Stimulated activated effector memory CD8-positive, alpha-beta T cell treated with anti-CD3 and anti-CD28 coated beads, Interleukin-12 subunit alpha, Interleukin-12 subunit beta, amount 100 ng/mL, for 72 hours (primary cell): ENCODE results near the gene ARHGAP15.

ENCODE experiments used
- ATAC-seq: fragments of 150-1000 bp; cut with Tn5 transposase; 2 replicates; pipeline ENCODE4 v1.10.0; 2021
- DNase-seq, 2 donors: peaks; one replicate each; pipeline ENCODE4 v3.0.0; 2021 to 2022; ENCODE audit warnings: low spot score in 2 of 2
- H3K27ac Mint-ChIP-seq: one replicate; pipeline ENCODE4 v1.8.0; 2022; ENCODE audit warnings: mild to moderate bottlenecking, mixed read lengths
- H3K36me3 Mint-ChIP-seq: one replicate; pipeline ENCODE4 v1.8.0; 2022; ENCODE audit warnings: mild to moderate bottlenecking, mixed read lengths
- H3K4me1 Mint-ChIP-seq: one replicate; pipeline ENCODE4 v1.8.0; 2022; ENCODE audit warnings: mixed read lengths
- H3K4me3 Mint-ChIP-seq: one replicate; pipeline ENCODE4 v1.8.0; 2022; ENCODE audit warnings: mild to moderate bottlenecking, mixed read lengths
- H3K9me3 Mint-ChIP-seq: one replicate; pipeline ENCODE4 v1.8.0; 2022; ENCODE audit warnings: mixed read lengths

ARHGAP15 gene

GRCh38 chr2:143155661-143156060, 26.4 kb downstream of the ARHGAP15 start:
- Mint-ChIP-seq H3K36me3 (peaks cover 25% of the 10 kb centered on the region), H3K9me3 (no peaks in the 10 kb centered on the region), H3K4me1 (peaks cover 33% of the 10 kb centered on the region), H3K27ac (no peak overlapping the region), H3K4me3 (no peak overlapping the region)
- no peak for DNase-seq
- no peak for ATAC-seq

GRCh38 chr2:143157001-143157400, 27.8 kb downstream of the ARHGAP15 start:
- peaks cover 29% of the 10 kb centered on the region for H3K36me3 Mint-ChIP-seq
- H3K4me1 Mint-ChIP-seq = peaks cover 28% of the 10 kb centered on the region
- ATAC-seq (no peak), DNase-seq (no peak)
- H3K9me3 Mint-ChIP-seq = no peaks in the 10 kb centered on the region
- H3K4me3 Mint-ChIP-seq = no peak overlapping the region
- no peak overlapping the region for H3K27ac Mint-ChIP-seq

GRCh38 chr2:143157418-143157817, 28.2 kb downstream of the ARHGAP15 start:
- Mint-ChIP-seq H3K27ac (no peak overlapping the region), H3K4me3 (no peak overlapping the region), H3K36me3 (peaks cover 29% of the 10 kb centered on the region), H3K4me1 (peaks cover 25% of the 10 kb centered on the region), H3K9me3 (no peaks in the 10 kb centered on the region)
- ATAC-seq (no peak), DNase-seq (no peak)

- DNase-seq (no peak), ATAC-seq (no peak)
- H3K36me3 Mint-ChIP-seq = peaks cover 29% of the 10 kb centered on the region
- H3K4me3 Mint-ChIP-seq = no peak overlapping the region
- no peak overlapping the region for H3K27ac Mint-ChIP-seq
- no peaks in the 10 kb centered on the region for H3K9me3 Mint-ChIP-seq
- peaks cover 20% of the 10 kb centered on the region for H3K4me1 Mint-ChIP-seq
Measured at GRCh38 chr2:143158098-143158497, 28.9 kb downstream of the ARHGAP15 start.

GRCh38 chr2:143158551-143159485, 29.6 kb downstream of the ARHGAP15 start:
- H3K36me3 Mint-ChIP-seq = peaks cover 35% of the 10 kb centered on the region

GRCh38 chr2:143159486-143159840, 30.2 kb downstream of the ARHGAP15 start:
- H3K9me3 Mint-ChIP-seq = no peaks in the 10 kb centered on the region
- DNase-seq (no peak), ATAC-seq (no peak)
- H3K27ac Mint-ChIP-seq = peak overlapping the region; percentile 40
- H3K36me3 Mint-ChIP-seq = peaks cover 36% of the 10 kb centered on the region
- H3K4me3 Mint-ChIP-seq = no peak overlapping the region
- peaks cover 22% of the 10 kb centered on the region for H3K4me1 Mint-ChIP-seq

More at GRCh38 chr2:143158551-143159485, 29.6 kb downstream of the ARHGAP15 start:
- DNase-seq = no peak
- Mint-ChIP-seq H3K4me1 (peaks cover 22% of the 10 kb centered on the region), H3K27ac (peak overlapping the region; percentile 40), H3K9me3 (no peaks in the 10 kb centered on the region), H3K4me3 (no peak overlapping the region)
- no peak for ATAC-seq

- Mint-ChIP-seq H3K9me3 (no peaks in the 10 kb centered on the region), H3K4me3 (no peak overlapping the region), H3K27ac (peak overlapping the region; percentile 40), H3K36me3 (peaks cover 33% of the 10 kb centered on the region), H3K4me1 (peaks cover 34% of the 10 kb centered on the region)
- ATAC-seq (no peak), DNase-seq (no peak)
Measured at GRCh38 chr2:143160732-143161707, 31.8 kb downstream of the ARHGAP15 start.

- H3K9me3 Mint-ChIP-seq = no peaks in the 10 kb centered on the region
- DNase-seq (no peak), ATAC-seq (peak; percentile 96)
- H3K4me1 Mint-ChIP-seq = peaks cover 41% of the 10 kb centered on the region
- H3K4me3 Mint-ChIP-seq = no peak overlapping the region
- no peak overlapping the region for H3K27ac Mint-ChIP-seq
- peaks cover 32% of the 10 kb centered on the region for H3K36me3 Mint-ChIP-seq
Measured at GRCh38 chr2:143162123-143162837, 33.1 kb downstream of the ARHGAP15 start.

- H3K27ac Mint-ChIP-seq = no peak overlapping the region
- H3K36me3 Mint-ChIP-seq = peaks cover 25% of the 10 kb centered on the region
- peaks cover 45% of the 10 kb centered on the region for H3K4me1 Mint-ChIP-seq
Measured at GRCh38 chr2:143162997-143163396, 33.8 kb downstream of the ARHGAP15 start.

GRCh38 chr2:143163499-143163898, 34.3 kb downstream of the ARHGAP15 start:
- H3K4me1 Mint-ChIP-seq = peaks cover 45% of the 10 kb centered on the region
- no peak overlapping the region for H3K27ac Mint-ChIP-seq
- H3K36me3 Mint-ChIP-seq = peaks cover 25% of the 10 kb centered on the region
- no peaks in the 10 kb centered on the region for H3K9me3 Mint-ChIP-seq
- ATAC-seq (no peak), DNase-seq (no peak)
- H3K4me3 Mint-ChIP-seq = no peak overlapping the region

More at GRCh38 chr2:143162997-143163396, 33.8 kb downstream of the ARHGAP15 start:
- Mint-ChIP-seq H3K9me3 (no peaks in the 10 kb centered on the region), H3K4me3 (no peak overlapping the region)
- DNase-seq (no peak), ATAC-seq (no peak)

- ATAC-seq (no peak), DNase-seq (no peak)
- Mint-ChIP-seq H3K4me3 (no peak overlapping the region), H3K9me3 (no peaks in the 10 kb centered on the region), H3K4me1 (peaks cover 45% of the 10 kb centered on the region), H3K27ac (peak overlapping the region; percentile 58), H3K36me3 (peaks cover 25% of the 10 kb centered on the region)
Measured at GRCh38 chr2:143165291-143165690, 36.1 kb downstream of the ARHGAP15 start.

GRCh38 chr2:143169105-143169504, 39.9 kb downstream of the ARHGAP15 start:
- Mint-ChIP-seq H3K9me3 (no peaks in the 10 kb centered on the region), H3K36me3 (peaks cover 14% of the 10 kb centered on the region), H3K4me1 (peaks cover 39% of the 10 kb centered on the region), H3K27ac (no peak overlapping the region), H3K4me3 (no peak overlapping the region)
- ATAC-seq (no peak), DNase-seq (no peak)

- DNase-seq = no peak
- ATAC-seq = no peak
- Mint-ChIP-seq H3K9me3 (no peaks in the 10 kb centered on the region), H3K36me3 (peaks cover 3% of the 10 kb centered on the region), H3K27ac (no peak overlapping the region), H3K4me3 (no peak overlapping the region), H3K4me1 (peaks cover 36% of the 10 kb centered on the region)
Measured at GRCh38 chr2:143171817-143172216, 42.6 kb downstream of the ARHGAP15 start.

GRCh38 chr2:143175438-143175837, 46.2 kb downstream of the ARHGAP15 start:
- peak; percentile 98 for ATAC-seq
- peaks cover 3% of the 10 kb centered on the region for H3K9me3 Mint-ChIP-seq
- peaks cover 35% of the 10 kb centered on the region for H3K4me1 Mint-ChIP-seq
- no peak overlapping the region for H3K4me3 Mint-ChIP-seq
- peak overlapping the region; percentile 46 for H3K27ac Mint-ChIP-seq
- no peaks in the 10 kb centered on the region for H3K36me3 Mint-ChIP-seq
- DNase-seq = no peak

- Mint-ChIP-seq H3K4me3 (peak overlapping the region; percentile 64), H3K9me3 (peaks cover 3% of the 10 kb centered on the region)
Measured at GRCh38 chr2:143176606-143177005, 47.4 kb downstream of the ARHGAP15 start.

More at GRCh38 chr2:143176606-143177005, 47.4 kb downstream of the ARHGAP15 start:
- no peaks in the 10 kb centered on the region for H3K36me3 Mint-ChIP-seq
- H3K27ac Mint-ChIP-seq = peak overlapping the region; percentile 95
- peaks cover 39% of the 10 kb centered on the region for H3K4me1 Mint-ChIP-seq
- ATAC-seq = no peak
- no peak for DNase-seq
